H1 (cell line): ENCODE results near the gene LRRTM3. TPM values are rescaled to one million over a fixed set of nuclear protein-coding genes. Genes with fewer than 3 reads are reported as not detected.

ENCODE experiments used
- NRF1 ChIP-seq: IDR thresholded peaks from 2 replicates; pipeline ENCODE4 v1.6.1; 2011; ENCODE audit warnings: mild to moderate bottlenecking, low read depth, low read length, improper control_type of control experiment
- POLR2AphosphoS5 ChIP-seq: IDR thresholded peaks from 2 replicates; pipeline ENCODE4 v1.6.1; 2011; ENCODE audit warnings: low read depth, low read length
- SP2 ChIP-seq: IDR thresholded peaks from 2 replicates; pipeline ENCODE4 v1.6.1; 2012; ENCODE audit warnings: mild to moderate bottlenecking, low read length, inconsistent platforms
- polyA plus RNA-seq, 7 experiments: library from polyadenylated mRNA; depleted of rRNA in 3 of 7; stranded (reverse) in 5 of 7; unstranded in 2 of 7; fragments of >200 nt in 5 of 7; fragments of 200-250 nt in 2 of 7; gene quantifications; 1 replicate in 5 of 7; 2 replicates in 1 of 7; 4 replicates in 1 of 7; pipeline versions ENCODE4 v1.2.1 to v1.2.3, GENCODE V29; 2011 to 2013; ENCODE audit warnings: missing spikeins in 2 of 7, mixed read lengths in 2 of 7
- total RNA-seq: library from RNA; stranded (reverse); fragmentation: NEBNext Ultra II Directional; extraction: Animal tissue kit (Norgen Biotek cat#: 25700); gene quantifications from 2 replicates; pipeline ENCODE4 v1.2.1, GENCODE V29; 2021
- TF ChIP-seq, protein P1 (sequence below): fragments of 300-600 bp; sonication (generic); IDR thresholded peaks from 2 replicates; pipeline ENCODE4 v1.7.1; 2012; ENCODE audit warnings: low read length, moderate library complexity, mild to moderate bottlenecking, inconsistent platforms; ENCODE audit not compliant: insufficient replicate concordance
- TF ChIP-seq, protein P2 (sequence below): IDR thresholded peaks from 2 replicates; pipeline ENCODE4 v1.6.1; 2011; ENCODE audit warnings: low read depth, mild to moderate bottlenecking, low read length; ENCODE audit not compliant: insufficient read depth
- TF ChIP-seq, protein P3 (sequence below), 3 experiments: IDR thresholded peaks; 1 replicate in 2 of 3; 2 replicates in 1 of 3; pipeline versions ENCODE4 v1.5.1 to v1.6.1; 2011; ENCODE audit warnings: low read length in 3 of 3, mild to moderate bottlenecking in 3 of 3, inconsistent platforms in 2 of 3, low read depth in 1 of 3, moderate library complexity in 1 of 3; ENCODE audit not compliant: insufficient read depth in 1 of 3; ENCODE audit errors: control extremely low read depth in 1 of 3

Gene LRRTM3
- total and polyA plus RNA-seq, 2 of the 8 experiments (the other 6 are each of a cell fraction or from before 2014, with no cell fraction given): 0.33 to 0.48 TPM

DNA sequence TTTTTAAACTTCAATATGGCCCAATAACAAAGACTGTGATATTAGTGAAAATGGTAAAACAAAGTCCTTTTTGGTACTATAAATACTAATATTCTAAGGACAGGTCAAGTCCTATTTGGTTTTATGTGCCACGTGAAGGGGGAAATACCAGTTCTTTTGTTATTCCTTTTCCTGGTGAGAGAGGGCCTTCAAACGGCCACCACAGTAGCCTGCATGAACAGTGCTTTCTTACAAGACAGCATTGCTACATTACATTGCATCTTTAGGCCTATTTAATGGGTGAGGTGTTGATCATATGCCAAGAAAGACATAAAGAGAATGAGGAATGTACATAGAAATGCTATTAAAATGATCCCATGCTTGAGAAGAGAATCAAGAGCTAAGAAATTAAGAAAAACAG, 214.8 kb downstream of the LRRTM3 start (continued):
- TF ChIP-seq, protein P1, sequence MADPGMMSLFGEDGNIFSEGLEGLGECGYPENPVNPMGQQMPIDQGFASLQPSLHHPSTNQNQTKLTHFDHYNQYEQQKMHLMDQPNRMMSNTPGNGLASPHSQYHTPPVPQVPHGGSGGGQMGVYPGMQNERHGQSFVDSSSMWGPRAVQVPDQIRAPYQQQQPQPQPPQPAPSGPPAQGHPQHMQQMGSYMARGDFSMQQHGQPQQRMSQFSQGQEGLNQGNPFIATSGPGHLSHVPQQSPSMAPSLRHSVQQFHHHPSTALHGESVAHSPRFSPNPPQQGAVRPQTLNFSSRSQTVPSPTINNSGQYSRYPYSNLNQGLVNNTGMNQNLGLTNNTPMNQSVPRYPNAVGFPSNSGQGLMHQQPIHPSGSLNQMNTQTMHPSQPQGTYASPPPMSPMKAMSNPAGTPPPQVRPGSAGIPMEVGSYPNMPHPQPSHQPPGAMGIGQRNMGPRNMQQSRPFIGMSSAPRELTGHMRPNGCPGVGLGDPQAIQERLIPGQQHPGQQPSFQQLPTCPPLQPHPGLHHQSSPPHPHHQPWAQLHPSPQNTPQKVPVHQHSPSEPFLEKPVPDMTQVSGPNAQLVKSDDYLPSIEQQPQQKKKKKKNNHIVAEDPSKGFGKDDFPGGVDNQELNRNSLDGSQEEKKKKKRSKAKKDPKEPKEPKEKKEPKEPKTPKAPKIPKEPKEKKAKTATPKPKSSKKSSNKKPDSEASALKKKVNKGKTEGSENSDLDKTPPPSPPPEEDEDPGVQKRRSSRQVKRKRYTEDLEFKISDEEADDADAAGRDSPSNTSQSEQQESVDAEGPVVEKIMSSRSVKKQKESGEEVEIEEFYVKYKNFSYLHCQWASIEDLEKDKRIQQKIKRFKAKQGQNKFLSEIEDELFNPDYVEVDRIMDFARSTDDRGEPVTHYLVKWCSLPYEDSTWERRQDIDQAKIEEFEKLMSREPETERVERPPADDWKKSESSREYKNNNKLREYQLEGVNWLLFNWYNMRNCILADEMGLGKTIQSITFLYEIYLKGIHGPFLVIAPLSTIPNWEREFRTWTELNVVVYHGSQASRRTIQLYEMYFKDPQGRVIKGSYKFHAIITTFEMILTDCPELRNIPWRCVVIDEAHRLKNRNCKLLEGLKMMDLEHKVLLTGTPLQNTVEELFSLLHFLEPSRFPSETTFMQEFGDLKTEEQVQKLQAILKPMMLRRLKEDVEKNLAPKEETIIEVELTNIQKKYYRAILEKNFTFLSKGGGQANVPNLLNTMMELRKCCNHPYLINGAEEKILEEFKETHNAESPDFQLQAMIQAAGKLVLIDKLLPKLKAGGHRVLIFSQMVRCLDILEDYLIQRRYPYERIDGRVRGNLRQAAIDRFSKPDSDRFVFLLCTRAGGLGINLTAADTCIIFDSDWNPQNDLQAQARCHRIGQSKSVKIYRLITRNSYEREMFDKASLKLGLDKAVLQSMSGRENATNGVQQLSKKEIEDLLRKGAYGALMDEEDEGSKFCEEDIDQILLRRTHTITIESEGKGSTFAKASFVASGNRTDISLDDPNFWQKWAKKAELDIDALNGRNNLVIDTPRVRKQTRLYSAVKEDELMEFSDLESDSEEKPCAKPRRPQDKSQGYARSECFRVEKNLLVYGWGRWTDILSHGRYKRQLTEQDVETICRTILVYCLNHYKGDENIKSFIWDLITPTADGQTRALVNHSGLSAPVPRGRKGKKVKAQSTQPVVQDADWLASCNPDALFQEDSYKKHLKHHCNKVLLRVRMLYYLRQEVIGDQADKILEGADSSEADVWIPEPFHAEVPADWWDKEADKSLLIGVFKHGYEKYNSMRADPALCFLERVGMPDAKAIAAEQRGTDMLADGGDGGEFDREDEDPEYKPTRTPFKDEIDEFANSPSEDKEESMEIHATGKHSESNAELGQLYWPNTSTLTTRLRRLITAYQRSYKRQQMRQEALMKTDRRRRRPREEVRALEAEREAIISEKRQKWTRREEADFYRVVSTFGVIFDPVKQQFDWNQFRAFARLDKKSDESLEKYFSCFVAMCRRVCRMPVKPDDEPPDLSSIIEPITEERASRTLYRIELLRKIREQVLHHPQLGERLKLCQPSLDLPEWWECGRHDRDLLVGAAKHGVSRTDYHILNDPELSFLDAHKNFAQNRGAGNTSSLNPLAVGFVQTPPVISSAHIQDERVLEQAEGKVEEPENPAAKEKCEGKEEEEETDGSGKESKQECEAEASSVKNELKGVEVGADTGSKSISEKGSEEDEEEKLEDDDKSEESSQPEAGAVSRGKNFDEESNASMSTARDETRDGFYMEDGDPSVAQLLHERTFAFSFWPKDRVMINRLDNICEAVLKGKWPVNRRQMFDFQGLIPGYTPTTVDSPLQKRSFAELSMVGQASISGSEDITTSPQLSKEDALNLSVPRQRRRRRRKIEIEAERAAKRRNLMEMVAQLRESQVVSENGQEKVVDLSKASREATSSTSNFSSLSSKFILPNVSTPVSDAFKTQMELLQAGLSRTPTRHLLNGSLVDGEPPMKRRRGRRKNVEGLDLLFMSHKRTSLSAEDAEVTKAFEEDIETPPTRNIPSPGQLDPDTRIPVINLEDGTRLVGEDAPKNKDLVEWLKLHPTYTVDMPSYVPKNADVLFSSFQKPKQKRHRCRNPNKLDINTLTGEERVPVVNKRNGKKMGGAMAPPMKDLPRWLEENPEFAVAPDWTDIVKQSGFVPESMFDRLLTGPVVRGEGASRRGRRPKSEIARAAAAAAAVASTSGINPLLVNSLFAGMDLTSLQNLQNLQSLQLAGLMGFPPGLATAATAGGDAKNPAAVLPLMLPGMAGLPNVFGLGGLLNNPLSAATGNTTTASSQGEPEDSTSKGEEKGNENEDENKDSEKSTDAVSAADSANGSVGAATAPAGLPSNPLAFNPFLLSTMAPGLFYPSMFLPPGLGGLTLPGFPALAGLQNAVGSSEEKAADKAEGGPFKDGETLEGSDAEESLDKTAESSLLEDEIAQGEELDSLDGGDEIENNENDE: no peak
- TF ChIP-seq, protein P2, sequence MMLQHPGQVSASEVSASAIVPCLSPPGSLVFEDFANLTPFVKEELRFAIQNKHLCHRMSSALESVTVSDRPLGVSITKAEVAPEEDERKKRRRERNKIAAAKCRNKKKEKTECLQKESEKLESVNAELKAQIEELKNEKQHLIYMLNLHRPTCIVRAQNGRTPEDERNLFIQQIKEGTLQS: no peak
- TF ChIP-seq NRF1 (no peak), POLR2AphosphoS5 (no peak), SP2 (no peak)
- TF ChIP-seq, protein P3, sequence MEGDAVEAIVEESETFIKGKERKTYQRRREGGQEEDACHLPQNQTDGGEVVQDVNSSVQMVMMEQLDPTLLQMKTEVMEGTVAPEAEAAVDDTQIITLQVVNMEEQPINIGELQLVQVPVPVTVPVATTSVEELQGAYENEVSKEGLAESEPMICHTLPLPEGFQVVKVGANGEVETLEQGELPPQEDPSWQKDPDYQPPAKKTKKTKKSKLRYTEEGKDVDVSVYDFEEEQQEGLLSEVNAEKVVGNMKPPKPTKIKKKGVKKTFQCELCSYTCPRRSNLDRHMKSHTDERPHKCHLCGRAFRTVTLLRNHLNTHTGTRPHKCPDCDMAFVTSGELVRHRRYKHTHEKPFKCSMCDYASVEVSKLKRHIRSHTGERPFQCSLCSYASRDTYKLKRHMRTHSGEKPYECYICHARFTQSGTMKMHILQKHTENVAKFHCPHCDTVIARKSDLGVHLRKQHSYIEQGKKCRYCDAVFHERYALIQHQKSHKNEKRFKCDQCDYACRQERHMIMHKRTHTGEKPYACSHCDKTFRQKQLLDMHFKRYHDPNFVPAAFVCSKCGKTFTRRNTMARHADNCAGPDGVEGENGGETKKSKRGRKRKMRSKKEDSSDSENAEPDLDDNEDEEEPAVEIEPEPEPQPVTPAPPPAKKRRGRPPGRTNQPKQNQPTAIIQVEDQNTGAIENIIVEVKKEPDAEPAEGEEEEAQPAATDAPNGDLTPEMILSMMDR (IDR thresholded peaks at IDR 0.05; ENCODE audit: control extremely low read depth in 1 of 3, insufficient read depth in 1 of 3, low read depth in 1 of 3, low read length in 3 of 3): no peak
